Vagina (tissue), 2 donors: Measurements from ENCODE around the gene HES4. TPM values are rescaled to one million over a fixed set of nuclear protein-coding genes. Genes with fewer than 3 reads are reported as not detected.
A peak's percentile ranks its signal among the peaks of the same experiment; 100 is the strongest.

Experiments
- DNase-seq, 2 donors: peaks; one replicate each; pipeline ENCODE4 v3.0.0-alpha.2; 2017; ENCODE audit errors: extremely low spot score in 2 of 2
- H3K27ac ChIP-seq: fragments of 200-600 bp; sonication (generic); one replicate; pipeline ENCODE4 v1.5.1; 2019
- H3K27me3 ChIP-seq: fragments of 200-600 bp; sonication (generic); one replicate; pipeline ENCODE4 v1.5.1; 2019
- H3K36me3 ChIP-seq, 2 donors: fragments of 200-600 bp; sonication (generic); one replicate each; pipeline ENCODE4 v1.5.1; 2017 to 2019
- H3K4me1 ChIP-seq: fragments of 200-600 bp; sonication (generic); one replicate; pipeline ENCODE4 v1.5.1; 2019
- H3K4me3 ChIP-seq, 2 donors: fragments of 200-600 bp; sonication (generic); 1 replicate in 1 of 2; 2 replicates in 1 of 2; pipeline ENCODE4 v1.5.1; 2016 to 2019
- H3K9me3 ChIP-seq: fragments of 200-600 bp; sonication (generic); one replicate; pipeline ENCODE4 v1.5.1; 2019
- CTCF ChIP-seq, 3 experiments: fragments of 450-650 bp in 2 of 3; fragments of 200-600 bp in 1 of 3; sonication (generic) in 1 of 3; IDR thresholded peaks; one replicate each; pipeline ENCODE4 v1.5.1; 2017 to 2019; ENCODE audit warnings: antibody characterized with exemption in 3 of 3, mild to moderate bottlenecking in 2 of 3, moderate library complexity in 2 of 3
- POLR2A ChIP-seq, 2 donors: fragments of 450-650 bp; IDR thresholded peaks; one replicate each; pipeline ENCODE4 v1.6.1; 2017; ENCODE audit warnings: antibody characterized with exemption in 2 of 2, mild to moderate bottlenecking in 2 of 2, moderate library complexity in 2 of 2
- POLR2AphosphoS5 ChIP-seq, 2 donors: sonication (generic); formaldehyde crosslinking; IDR thresholded peaks; one replicate each; pipeline ENCODE4 v1.9.0; 2017; ENCODE audit warnings: antibody characterized with exemption in 2 of 2, mild to moderate bottlenecking in 2 of 2, low read depth in 1 of 2; ENCODE audit not compliant: insufficient read depth in 1 of 2
- intact Hi-C: fragments of 100-400 bp; cut with DNase I; formaldehyde crosslinking; loops from one replicate; pipeline ENCODE4 v1.15.1; 2023
- total RNA-seq: library from RNA; depleted of rRNA; stranded (reverse); fragments of >200 nt; gene quantifications from one replicate; pipeline ENCODE4 v1.2.3, GENCODE V29; 2016

HES4 gene
- total RNA-seq, 1 donor from 2014 or later = 34.6 TPM

GRCh38 chr1:1039145-1039910 is 39.4 kb upstream of the HES4 start:
- H3K27ac ChIP-seq = no peak overlapping the region
- peaks cover 20% of the 10 kb centered on the region for H3K4me1 ChIP-seq
- DNase-seq = no peak
- TF ChIP-seq POLR2AphosphoS5 (IDR thresholded peaks at IDR 0.05; ENCODE audit: insufficient read depth in 1 of 2, low read depth in 1 of 2) = no peak
- no peak for TF ChIP-seq CTCF (IDR thresholded peaks at IDR 0.05)
- TF ChIP-seq POLR2A (IDR thresholded peaks at IDR 0.05) = no peak
- H3K27me3 ChIP-seq = no peaks in the 10 kb centered on the region
- intact Hi-C loops = no loop called here
- no peaks in the 10 kb centered on the region for H3K36me3 ChIP-seq
- peak overlapping the region in 1 of 2 donors; percentile 58 for H3K4me3 ChIP-seq
- H3K9me3 ChIP-seq = no peaks in the 10 kb centered on the region

GRCh38 chr1:1038694-1039093 is 38.8 kb upstream of the HES4 start:
- H3K4me1 ChIP-seq = peaks cover 27% of the 10 kb centered on the region

GRCh38 chr1:1037366-1038327 is 37.8 kb upstream of the HES4 start:
- intact Hi-C loops = no loop called here
- Histone ChIP-seq H3K4me1 (peaks cover 36% of the 10 kb centered on the region), H3K4me3 (no peak overlapping the region), H3K27ac (no peak overlapping the region), H3K27me3 (peaks cover 5% of the 10 kb centered on the region), H3K9me3 (no peaks in the 10 kb centered on the region), H3K36me3 (no peaks in the 10 kb centered on the region)
- no peak for DNase-seq
- no peak for TF ChIP-seq POLR2A (IDR thresholded peaks at IDR 0.05)
- no peak for TF ChIP-seq CTCF (IDR thresholded peaks at IDR 0.05)
- no peak for TF ChIP-seq POLR2AphosphoS5 (IDR thresholded peaks at IDR 0.05; ENCODE audit: insufficient read depth in 1 of 2, low read depth in 1 of 2)

More at GRCh38 chr1:1038694-1039093, 38.8 kb upstream of the HES4 start:
- TF ChIP-seq POLR2AphosphoS5 (IDR thresholded peaks at IDR 0.05; ENCODE audit: insufficient read depth in 1 of 2, low read depth in 1 of 2) (no peak), POLR2A (IDR thresholded peaks at IDR 0.05) (no peak), CTCF (IDR thresholded peaks at IDR 0.05) (no peak)
- peaks cover 5% of the 10 kb centered on the region for H3K27me3 ChIP-seq
- no peak overlapping the region for H3K4me3 ChIP-seq
- H3K27ac ChIP-seq = no peak overlapping the region
- intact Hi-C loops = no loop called here
- no peaks in the 10 kb centered on the region for H3K36me3 ChIP-seq
- DNase-seq = no peak
- no peaks in the 10 kb centered on the region for H3K9me3 ChIP-seq

GRCh38 chr1:1035291-1035943 is 35.5 kb upstream of the HES4 start:
- Histone ChIP-seq H3K4me1 (peaks cover 40% of the 10 kb centered on the region), H3K36me3 (no peaks in the 10 kb centered on the region), H3K4me3 (no peak overlapping the region), H3K9me3 (no peaks in the 10 kb centered on the region), H3K27ac (no peak overlapping the region), H3K27me3 (peaks cover 5% of the 10 kb centered on the region)
- intact Hi-C loops = no loop called here
- DNase-seq = no peak
- TF ChIP-seq POLR2A (IDR thresholded peaks at IDR 0.05) (no peak), CTCF (IDR thresholded peaks at IDR 0.05) (no peak), POLR2AphosphoS5 (IDR thresholded peaks at IDR 0.05; ENCODE audit: insufficient read depth in 1 of 2, low read depth in 1 of 2) (no peak)
